Stomach (tissue), 4 donors: ENCODE data around the gene TMEM192.
"Not testable (repeated sequence)": the region's sequence is repeated elsewhere in the genome, so short reads cannot be mapped to it uniquely, and the experiment has no call there.

Source experiments
- EP300 ChIP-seq: sonication (generic); formaldehyde crosslinking; IDR thresholded peaks from one replicate; pipeline ENCODE4 v1.6.1; 2017; ENCODE audit warnings: antibody characterized with exemption
- POLR2A ChIP-seq, 4 donors: fragments of 450-650 bp; IDR thresholded peaks; one replicate each; pipeline ENCODE4 v1.6.1; 2016; ENCODE audit warnings: antibody characterized with exemption in 4 of 4, control low read depth in 2 of 4, mild to moderate bottlenecking in 1 of 4, moderate library complexity in 1 of 4
- TF ChIP-seq, protein P1 (sequence below), 7 experiments: fragments of 450-650 bp in 4 of 7; fragments of 200-600 bp in 3 of 7; sonication (generic) in 3 of 7; IDR thresholded peaks; one replicate each; pipeline ENCODE4 v1.5.1; 2016 to 2019; ENCODE audit warnings: antibody characterized with exemption in 7 of 7, control low read depth in 2 of 7, mild to moderate bottlenecking in 1 of 7

DNA sequence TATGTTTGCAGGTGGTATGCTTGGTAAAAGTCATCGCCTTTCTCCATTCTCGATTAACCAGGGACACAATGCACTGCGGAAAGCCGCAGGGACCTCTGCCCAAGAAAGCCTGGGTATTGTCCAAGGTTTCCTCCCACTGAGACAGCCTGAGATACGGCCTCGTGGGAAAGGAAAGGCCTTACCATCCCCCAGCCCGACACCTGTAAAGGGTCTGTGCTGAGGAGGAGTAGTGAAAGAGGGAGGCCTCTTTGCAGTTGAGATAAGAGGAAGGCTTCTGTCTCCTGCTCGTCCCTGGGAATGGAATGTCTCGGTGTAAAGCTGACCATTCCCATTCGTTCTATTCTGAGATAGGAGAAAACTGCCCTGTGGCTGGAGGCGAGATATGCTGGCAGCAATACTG, 39.3 kb downstream of the TMEM192 start:
- TF ChIP-seq POLR2A (IDR thresholded peaks at IDR 0.05); EP300: not testable (repeated sequence)
- TF ChIP-seq, protein P1, sequence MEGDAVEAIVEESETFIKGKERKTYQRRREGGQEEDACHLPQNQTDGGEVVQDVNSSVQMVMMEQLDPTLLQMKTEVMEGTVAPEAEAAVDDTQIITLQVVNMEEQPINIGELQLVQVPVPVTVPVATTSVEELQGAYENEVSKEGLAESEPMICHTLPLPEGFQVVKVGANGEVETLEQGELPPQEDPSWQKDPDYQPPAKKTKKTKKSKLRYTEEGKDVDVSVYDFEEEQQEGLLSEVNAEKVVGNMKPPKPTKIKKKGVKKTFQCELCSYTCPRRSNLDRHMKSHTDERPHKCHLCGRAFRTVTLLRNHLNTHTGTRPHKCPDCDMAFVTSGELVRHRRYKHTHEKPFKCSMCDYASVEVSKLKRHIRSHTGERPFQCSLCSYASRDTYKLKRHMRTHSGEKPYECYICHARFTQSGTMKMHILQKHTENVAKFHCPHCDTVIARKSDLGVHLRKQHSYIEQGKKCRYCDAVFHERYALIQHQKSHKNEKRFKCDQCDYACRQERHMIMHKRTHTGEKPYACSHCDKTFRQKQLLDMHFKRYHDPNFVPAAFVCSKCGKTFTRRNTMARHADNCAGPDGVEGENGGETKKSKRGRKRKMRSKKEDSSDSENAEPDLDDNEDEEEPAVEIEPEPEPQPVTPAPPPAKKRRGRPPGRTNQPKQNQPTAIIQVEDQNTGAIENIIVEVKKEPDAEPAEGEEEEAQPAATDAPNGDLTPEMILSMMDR (IDR thresholded peaks at IDR 0.05): not testable (repeated sequence)
